IPS-18a (cell line): ENCODE results near the gene PLIN5.

Experiments
- H3K27ac ChIP-seq: one replicate; pipeline ENCODE4 v1.5.1; 2013; ENCODE audit warnings: low read length
- H3K27me3 ChIP-seq: one replicate; pipeline ENCODE4 v1.6.1; 2013; ENCODE audit warnings: mild to moderate bottlenecking, low read length; ENCODE audit not compliant: control insufficient read depth, insufficient read depth
- H3K36me3 ChIP-seq: one replicate; pipeline ENCODE4 v1.6.1; 2013; ENCODE audit warnings: low read depth, low read length; ENCODE audit not compliant: control insufficient read depth
- H3K4me1 ChIP-seq: one replicate; pipeline ENCODE4 v1.6.1; 2013; ENCODE audit warnings: low read depth, low read length; ENCODE audit not compliant: control insufficient read depth
- H3K4me3 ChIP-seq: one replicate; pipeline ENCODE4 v1.5.1; 2013; ENCODE audit warnings: low read length
- H3K9ac ChIP-seq: one replicate; pipeline ENCODE4 v1.6.1; 2013; ENCODE audit warnings: mild to moderate bottlenecking, low read length, moderate library complexity
- H3K9me3 ChIP-seq: one replicate; pipeline ENCODE4 v1.6.1; 2013; ENCODE audit warnings: low read depth, low read length; ENCODE audit not compliant: control insufficient read depth

PLIN5 gene

GRCh38 chr19:4513248-4513647 lies 21.8 kb downstream of the PLIN5 start:
- no peak overlapping the region for H3K27ac ChIP-seq
- no peaks in the 10 kb centered on the region for H3K9me3 ChIP-seq
- H3K4me1 ChIP-seq = no peaks in the 10 kb centered on the region
- peaks cover 52% of the 10 kb centered on the region for H3K27me3 ChIP-seq
- H3K4me3 ChIP-seq = no peak overlapping the region
- no peak overlapping the region for H3K9ac ChIP-seq
- no peaks in the 10 kb centered on the region for H3K36me3 ChIP-seq

GRCh38 chr19:4512070-4512469 lies 23.0 kb downstream of the PLIN5 start:
- H3K9ac ChIP-seq = no peak overlapping the region
- no peaks in the 10 kb centered on the region for H3K36me3 ChIP-seq
- no peaks in the 10 kb centered on the region for H3K9me3 ChIP-seq
- peaks cover 52% of the 10 kb centered on the region for H3K27me3 ChIP-seq
- H3K27ac ChIP-seq = no peak overlapping the region
- H3K4me3 ChIP-seq = no peak overlapping the region
- no peaks in the 10 kb centered on the region for H3K4me1 ChIP-seq

GRCh38 chr19:4511300-4512054 lies 23.5 kb downstream of the PLIN5 start:
- H3K4me1 ChIP-seq = no peaks in the 10 kb centered on the region
- H3K27ac ChIP-seq = no peak overlapping the region
- H3K9ac ChIP-seq = no peak overlapping the region
- H3K36me3 ChIP-seq = no peaks in the 10 kb centered on the region
- H3K4me3 ChIP-seq = no peak overlapping the region
- H3K9me3 ChIP-seq = no peaks in the 10 kb centered on the region
- peaks cover 52% of the 10 kb centered on the region for H3K27me3 ChIP-seq

DNA sequence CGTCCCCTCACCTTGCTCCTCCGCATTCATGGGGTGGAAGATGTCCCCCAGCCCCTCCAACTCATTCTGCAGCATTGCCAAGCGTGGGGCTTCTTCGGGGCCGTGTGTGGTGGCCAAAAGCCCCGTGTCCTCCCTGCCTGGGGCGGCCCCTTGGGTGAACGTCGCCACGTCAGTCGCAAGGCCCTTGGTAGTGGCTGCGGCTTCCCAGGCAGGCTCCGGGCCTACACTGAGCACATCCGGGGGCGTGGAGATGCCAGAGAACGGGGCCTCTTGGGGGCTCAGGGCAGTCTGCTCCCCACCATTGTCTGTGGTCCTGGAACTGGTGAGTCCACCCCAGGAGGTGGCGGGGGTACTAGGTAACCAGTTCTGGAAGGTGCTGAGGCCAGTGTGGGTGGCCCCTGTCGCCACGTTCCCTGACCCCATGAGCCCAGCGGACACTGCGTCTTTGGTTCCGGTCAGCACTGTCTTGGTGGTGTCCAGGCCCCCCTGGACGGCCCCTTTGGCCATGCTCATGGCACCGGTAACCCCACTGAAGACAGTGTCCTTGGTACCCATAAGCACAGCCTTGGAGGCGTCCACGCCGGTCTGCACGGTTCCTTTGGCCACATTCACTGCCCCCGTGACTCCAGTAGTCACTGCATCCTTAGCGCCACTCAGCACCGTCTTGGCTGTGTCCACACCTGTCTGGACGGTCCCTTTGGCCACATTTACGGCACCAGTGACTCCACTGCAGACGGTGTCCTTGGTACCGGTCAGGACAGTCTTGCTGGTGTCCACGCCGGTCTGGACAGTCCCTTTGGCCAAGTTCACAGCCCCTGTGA lies 24.4 kb downstream of the PLIN5 start:
- H3K36me3 ChIP-seq = no peaks in the 10 kb centered on the region
- H3K27ac ChIP-seq = no peak overlapping the region
- H3K9ac ChIP-seq = no peak overlapping the region
- H3K4me1 ChIP-seq = no peaks in the 10 kb centered on the region
- H3K27me3 ChIP-seq = peaks cover 45% of the 10 kb centered on the region
- H3K4me3 ChIP-seq = no peak overlapping the region
- H3K9me3 ChIP-seq = no peaks in the 10 kb centered on the region

DNA sequence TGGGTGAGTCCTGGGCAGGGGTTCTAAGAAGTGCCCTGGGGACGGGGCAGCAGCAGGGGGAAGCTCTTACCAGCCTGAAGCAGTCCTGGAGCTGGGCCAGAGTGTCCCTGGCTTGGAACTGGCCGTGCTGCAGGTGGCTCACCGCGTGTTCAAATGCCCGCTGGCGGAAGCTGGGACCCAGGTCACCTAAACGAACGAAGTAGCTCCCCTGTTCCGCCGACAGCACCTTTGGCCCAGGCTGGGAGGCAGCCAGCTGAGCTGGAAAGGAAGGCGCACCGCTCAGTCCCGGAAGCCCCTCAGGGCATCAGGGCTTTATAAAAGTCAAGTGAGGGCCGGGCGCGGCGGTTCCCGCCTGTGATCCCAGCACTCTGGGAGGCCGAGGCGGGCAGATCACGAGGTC lies 26.3 kb downstream of the PLIN5 start:
- peaks cover 33% of the 10 kb centered on the region for H3K27me3 ChIP-seq
- no peak overlapping the region for H3K9ac ChIP-seq
- no peaks in the 10 kb centered on the region for H3K4me1 ChIP-seq
- H3K4me3 ChIP-seq = no peak overlapping the region
- no peaks in the 10 kb centered on the region for H3K9me3 ChIP-seq
- H3K27ac ChIP-seq = no peak overlapping the region
- H3K36me3 ChIP-seq = peaks cover 3% of the 10 kb centered on the region

DNA sequence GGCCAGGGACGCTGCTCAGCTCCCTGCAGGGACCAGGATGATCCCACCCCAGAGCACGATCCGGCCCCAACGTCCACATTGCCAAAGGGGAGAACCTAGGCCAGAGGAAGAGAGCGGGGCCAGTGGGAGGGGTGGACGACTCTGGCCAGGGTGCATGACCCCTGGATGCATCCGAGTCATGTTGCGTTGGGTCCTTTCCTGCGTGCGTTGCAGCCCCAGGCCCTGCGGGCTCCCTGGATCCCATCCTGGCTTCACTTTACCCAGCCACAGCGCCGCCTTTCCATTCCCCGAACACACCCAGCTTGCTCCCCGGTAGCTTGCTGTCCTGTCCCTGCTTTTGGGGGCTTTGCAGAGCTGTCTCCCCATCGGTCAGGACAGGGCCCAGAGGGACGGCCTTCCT lies 27.2 kb downstream of the PLIN5 start:
- H3K27ac ChIP-seq = no peak overlapping the region

DNA sequence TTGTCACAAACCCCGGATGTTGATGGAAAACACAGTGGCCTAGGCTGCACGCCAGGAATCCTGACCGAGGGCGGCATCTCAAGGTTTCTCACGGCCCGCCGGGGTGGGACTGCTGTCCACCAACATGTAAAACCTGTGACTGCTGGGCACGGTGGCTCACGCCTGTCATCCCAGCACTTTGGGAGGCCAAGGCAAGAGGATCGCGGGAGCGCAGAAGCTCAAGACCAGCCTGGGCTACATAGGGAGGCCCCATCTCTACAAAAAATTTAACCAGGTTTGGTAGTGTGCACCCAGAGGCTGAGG lies 27.9 kb downstream of the PLIN5 start:
- no peak overlapping the region for H3K27ac ChIP-seq
- H3K4me1 ChIP-seq = no peaks in the 10 kb centered on the region
- H3K27me3 ChIP-seq = peaks cover 19% of the 10 kb centered on the region
- no peaks in the 10 kb centered on the region for H3K9me3 ChIP-seq
- no peak overlapping the region for H3K4me3 ChIP-seq
- H3K9ac ChIP-seq = no peak overlapping the region
- H3K36me3 ChIP-seq = peaks cover 12% of the 10 kb centered on the region

More for the DNA sequence above, 27.2 kb downstream of the PLIN5 start:
- no peak overlapping the region for H3K4me3 ChIP-seq
- H3K27me3 ChIP-seq = peaks cover 25% of the 10 kb centered on the region
- H3K9me3 ChIP-seq = no peaks in the 10 kb centered on the region
- H3K4me1 ChIP-seq = no peaks in the 10 kb centered on the region
- no peak overlapping the region for H3K9ac ChIP-seq
- H3K36me3 ChIP-seq = peaks cover 5% of the 10 kb centered on the region

- Histone ChIP-seq H3K4me3 (no peak overlapping the region), H3K4me1 (no peaks in the 10 kb centered on the region), H3K36me3 (peaks cover 13% of the 10 kb centered on the region), H3K27me3 (peaks cover 14% of the 10 kb centered on the region), H3K9ac (no peak overlapping the region), H3K27ac (no peak overlapping the region), H3K9me3 (no peaks in the 10 kb centered on the region)
These were observed 28.4 kb downstream of the PLIN5 start for GRCh38 chr19:4506449-4507149.

- Histone ChIP-seq H3K27ac (no peak overlapping the region), H3K36me3 (peaks cover 21% of the 10 kb centered on the region), H3K9me3 (no peaks in the 10 kb centered on the region), H3K4me1 (no peaks in the 10 kb centered on the region), H3K27me3 (peaks cover 6% of the 10 kb centered on the region), H3K9ac (no peak overlapping the region), H3K4me3 (no peak overlapping the region)
These were observed 29.2 kb downstream of the PLIN5 start for GRCh38 chr19:4505570-4506448.

GRCh38 chr19:4504891-4505569 lies 30.0 kb downstream of the PLIN5 start:
- H3K36me3 ChIP-seq = peaks cover 24% of the 10 kb centered on the region
- H3K27ac ChIP-seq = no peak overlapping the region
- H3K9ac ChIP-seq = no peak overlapping the region
- no peak overlapping the region for H3K4me3 ChIP-seq
- no peaks in the 10 kb centered on the region for H3K27me3 ChIP-seq
- H3K9me3 ChIP-seq = no peaks in the 10 kb centered on the region
- H3K4me1 ChIP-seq = no peaks in the 10 kb centered on the region
